Neural progenitor cell (in vitro differentiated cells): ENCODE data around the gene CC2D1A. TPM values are rescaled to one million over a fixed set of nuclear protein-coding genes. Genes with fewer than 3 reads are reported as not detected.

Source experiments
- DNase-seq: peaks from one replicate; pipeline ENCODE4 v3.0.0-alpha.2; 2016; ENCODE audit warnings: low spot score
- H2AFZ ChIP-seq: fragments of 200-600 bp; sonication (generic); replicated peaks from 2 replicates; pipeline ENCODE4 v1.6.1; 2016; ENCODE audit warnings: antibody characterized with exemption
- H3F3A ChIP-seq: fragments of 200-600 bp; sonication (generic); 2 replicates; pipeline ENCODE4 v1.6.1; 2016; ENCODE audit warnings: antibody characterized with exemption, low read depth
- H3K27ac ChIP-seq: fragments of 200-600 bp; sonication (generic); 2 replicates; pipeline ENCODE4 v1.5.1; 2016; ENCODE audit warnings: mild to moderate bottlenecking
- H3K27me3 ChIP-seq: fragments of 200-600 bp; sonication (generic); 2 replicates; pipeline ENCODE4 v1.6.1; 2016; ENCODE audit warnings: mild to moderate bottlenecking, moderate library complexity
- H3K36me3 ChIP-seq: fragments of 200-600 bp; sonication (generic); 2 replicates; pipeline ENCODE4 v1.5.1; 2016
- H3K4me1 ChIP-seq: fragments of 200-600 bp; sonication (generic); 2 replicates; pipeline ENCODE4 v1.6.1; 2016; ENCODE audit warnings: mixed run types
- H3K4me2 ChIP-seq: fragments of 200-600 bp; sonication (generic); 2 replicates; pipeline ENCODE4 v1.6.1; 2016
- H3K4me3 ChIP-seq: fragments of 200-600 bp; sonication (generic); 2 replicates; pipeline ENCODE4 v1.5.1; 2016
- H3K79me2 ChIP-seq: fragments of 200-600 bp; sonication (generic); 2 replicates; pipeline ENCODE4 v1.6.1; 2016; ENCODE audit warnings: low read depth
- H3K9ac ChIP-seq: fragments of 200-600 bp; sonication (generic); 2 replicates; pipeline ENCODE4 v1.6.1; 2016
- H3K9me3 ChIP-seq: fragments of 200-600 bp; sonication (generic); 2 replicates; pipeline ENCODE4 v1.5.1; 2016; ENCODE audit warnings: low read depth
- H4K20me1 ChIP-seq: fragments of 200-600 bp; sonication (generic); 2 replicates; pipeline ENCODE4 v1.6.1; 2016; ENCODE audit warnings: low read depth
- H3K27ac Mint-ChIP-seq: 3 replicates; pipeline ENCODE4 v1.8.0; 2021; ENCODE audit warnings: mixed read lengths
- H3K27me3 Mint-ChIP-seq: 2 replicates; pipeline ENCODE4 v1.8.0; 2022; ENCODE audit warnings: low read depth, mild to moderate bottlenecking, inconsistent platforms, moderate library complexity, mixed read lengths; ENCODE audit not compliant: insufficient read depth
- H3K36me3 Mint-ChIP-seq: 3 replicates; pipeline ENCODE4 v1.8.0; 2021; ENCODE audit warnings: mixed read lengths
- H3K4me1 Mint-ChIP-seq: 3 replicates; pipeline ENCODE4 v1.8.0; 2021; ENCODE audit warnings: mixed read lengths
- H3K4me3 Mint-ChIP-seq: 3 replicates; pipeline ENCODE4 v1.8.0; 2021; ENCODE audit warnings: mild to moderate bottlenecking, moderate library complexity, mixed read lengths
- H3K9me3 Mint-ChIP-seq: 3 replicates; pipeline ENCODE4 v1.8.0; 2020; ENCODE audit warnings: mixed read lengths
- EZH2 ChIP-seq: fragments of 200-600 bp; sonication (generic); IDR thresholded peaks from 2 replicates; pipeline ENCODE4 v1.6.1; 2017; ENCODE audit warnings: antibody characterized with exemption, mild to moderate bottlenecking, moderate library complexity
- EZH2phosphoT487 ChIP-seq: fragments of 200-600 bp; sonication (generic); IDR thresholded peaks from 2 replicates; pipeline ENCODE4 v1.6.1; 2017; ENCODE audit warnings: antibody characterized with exemption
- total RNA-seq: library from RNA; depleted of rRNA; stranded (reverse); fragments of >200 nt; gene quantifications from 2 replicates; pipeline ENCODE4 v1.2.3, GENCODE V29; 2015; ENCODE audit warnings: low replicate concordance
- TF ChIP-seq, protein P1 (sequence below): fragments of 200-600 bp; sonication (generic); IDR thresholded peaks from 2 replicates; pipeline ENCODE4 v1.5.1; 2017; ENCODE audit warnings: antibody characterized with exemption, mild to moderate bottlenecking

The CC2D1A gene
- total RNA-seq, 1 donor from 2014 or later, result 8.1 TPM

DNA sequence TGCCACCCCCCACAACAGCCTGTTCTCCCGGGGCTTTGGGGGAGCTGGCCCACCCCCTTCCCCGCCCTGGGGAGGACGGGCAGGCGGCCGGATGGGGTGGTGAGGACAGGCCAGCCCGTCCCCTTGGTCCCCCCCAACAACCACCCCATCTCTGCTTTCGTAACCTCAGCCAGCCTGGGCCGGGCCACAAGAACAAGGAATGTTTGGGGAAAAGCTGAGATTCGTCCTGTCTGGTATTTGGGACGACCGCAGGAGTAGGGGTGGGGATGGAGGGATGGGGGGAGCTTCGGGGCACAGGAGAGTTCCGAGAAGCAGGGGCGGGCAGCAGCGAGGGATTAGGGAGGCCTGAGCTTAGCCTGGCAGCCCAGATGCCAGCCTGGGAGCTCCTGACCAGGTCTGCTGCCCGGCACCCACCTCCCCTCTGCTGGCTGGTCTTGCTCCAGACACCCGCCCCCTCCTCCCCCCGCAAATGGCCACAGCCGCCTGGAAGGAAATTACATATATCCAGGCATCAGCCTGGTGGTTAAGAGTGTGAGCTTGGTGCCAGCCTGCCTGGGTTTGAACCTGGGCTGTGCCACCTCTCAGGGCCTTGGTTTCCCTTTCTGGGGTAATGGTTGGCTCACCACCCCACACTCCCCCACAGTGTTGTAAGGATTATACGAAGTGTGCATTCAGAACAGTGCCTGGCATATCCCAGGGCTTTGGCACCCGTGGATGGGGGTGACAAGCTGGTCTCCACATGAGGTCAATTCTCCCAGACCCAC, 32.5 kb downstream of the CC2D1A start, which contains the start of gene PODNL1:
TSS of gene PODNL1 (minus strand) at position 117 of the 764 bp plus-strand sequence. CDS start 236 bp downstream, outside the sequence.
- Histone ChIP-seq H3K4me3 (peak within 1 kb of the TSS; percentile 19), H3K79me2 (no peaks in the 10 kb centered on the region), H3K4me1 (peaks cover 22% of the 10 kb centered on the region), H3F3A (peaks cover 10% of the 10 kb centered on the region), H2AFZ (peak within 1 kb of the TSS; percentile 92), H3K27ac (no peak within 1 kb of the TSS), H3K36me3 (no peaks in the 10 kb centered on the region), H3K4me2 (peak within 1 kb of the TSS; percentile 80), H3K9ac (no peak within 1 kb of the TSS), H3K27me3 (no peaks in the 10 kb centered on the region), H3K9me3 (no peaks in the 10 kb centered on the region), H4K20me1 (no peaks in the 10 kb centered on the region)
- Mint-ChIP-seq H3K27ac (peak within 1 kb of the TSS; percentile 58), H3K36me3 (no peaks in the 10 kb centered on the region), H3K9me3 (no peaks in the 10 kb centered on the region), H3K27me3 (peaks cover 12% of the 10 kb centered on the region), H3K4me3 (peak within 1 kb of the TSS; percentile 70), H3K4me1 (peaks cover 28% of the 10 kb centered on the region)
- peak; percentile 28 for DNase-seq
- TF ChIP-seq EZH2 (no peak), EZH2phosphoT487 (no peak)
- TF ChIP-seq, protein P1, sequence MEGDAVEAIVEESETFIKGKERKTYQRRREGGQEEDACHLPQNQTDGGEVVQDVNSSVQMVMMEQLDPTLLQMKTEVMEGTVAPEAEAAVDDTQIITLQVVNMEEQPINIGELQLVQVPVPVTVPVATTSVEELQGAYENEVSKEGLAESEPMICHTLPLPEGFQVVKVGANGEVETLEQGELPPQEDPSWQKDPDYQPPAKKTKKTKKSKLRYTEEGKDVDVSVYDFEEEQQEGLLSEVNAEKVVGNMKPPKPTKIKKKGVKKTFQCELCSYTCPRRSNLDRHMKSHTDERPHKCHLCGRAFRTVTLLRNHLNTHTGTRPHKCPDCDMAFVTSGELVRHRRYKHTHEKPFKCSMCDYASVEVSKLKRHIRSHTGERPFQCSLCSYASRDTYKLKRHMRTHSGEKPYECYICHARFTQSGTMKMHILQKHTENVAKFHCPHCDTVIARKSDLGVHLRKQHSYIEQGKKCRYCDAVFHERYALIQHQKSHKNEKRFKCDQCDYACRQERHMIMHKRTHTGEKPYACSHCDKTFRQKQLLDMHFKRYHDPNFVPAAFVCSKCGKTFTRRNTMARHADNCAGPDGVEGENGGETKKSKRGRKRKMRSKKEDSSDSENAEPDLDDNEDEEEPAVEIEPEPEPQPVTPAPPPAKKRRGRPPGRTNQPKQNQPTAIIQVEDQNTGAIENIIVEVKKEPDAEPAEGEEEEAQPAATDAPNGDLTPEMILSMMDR, result no peak

DNA sequence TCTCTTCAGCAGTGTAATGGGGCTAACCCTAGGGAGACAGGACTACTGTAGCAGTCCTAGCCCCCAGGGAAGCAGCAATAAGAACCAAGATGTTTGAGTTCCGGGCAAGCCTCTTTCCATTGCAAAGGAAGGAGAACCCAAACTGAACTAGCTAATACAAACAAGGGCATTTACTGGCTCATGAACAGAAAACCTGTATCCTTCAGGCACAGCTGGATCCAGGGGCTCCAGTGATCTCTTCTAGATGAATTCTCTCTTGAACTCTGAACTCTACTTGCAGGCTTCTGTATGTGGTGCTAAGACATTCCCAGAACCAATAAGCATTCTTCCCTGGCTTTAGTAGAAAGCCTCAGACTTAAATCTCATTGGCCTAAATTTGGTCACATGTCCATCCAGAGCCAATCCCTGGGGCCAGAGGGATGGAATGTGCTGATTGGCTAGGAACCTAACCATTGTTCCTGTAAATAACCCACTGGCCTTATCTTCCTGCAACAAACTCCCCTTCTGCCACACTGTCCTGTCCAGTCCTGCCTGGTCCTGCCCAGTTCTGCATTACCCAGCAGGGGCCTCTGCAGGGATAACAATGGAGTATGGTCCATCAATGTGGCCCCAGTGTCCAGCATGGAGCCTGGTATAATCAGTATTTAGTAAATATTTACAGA, 36.2 kb downstream of the CC2D1A start:
- H3K4me3 ChIP-seq, result no peak overlapping the region
- H3K27me3 ChIP-seq, result no peaks in the 10 kb centered on the region
- H3K79me2 ChIP-seq, result no peaks in the 10 kb centered on the region
- TF ChIP-seq, protein P1, result no peak
- no peak for TF ChIP-seq EZH2phosphoT487
- no peak for TF ChIP-seq EZH2
- no peak overlapping the region for H3K27ac ChIP-seq
- H3K9me3 ChIP-seq, result no peaks in the 10 kb centered on the region
- no peaks in the 10 kb centered on the region for H3K9me3 Mint-ChIP-seq
- no peak overlapping the region for H3K27ac Mint-ChIP-seq
- no peak overlapping the region for H2AFZ ChIP-seq
- no peak overlapping the region for H3K4me2 ChIP-seq
- H3K36me3 ChIP-seq, result no peaks in the 10 kb centered on the region
- H3K27me3 Mint-ChIP-seq, result peaks cover 4% of the 10 kb centered on the region
- peaks cover 12% of the 10 kb centered on the region for H3K4me1 ChIP-seq
- H3K4me3 Mint-ChIP-seq, result no peak overlapping the region
- no peaks in the 10 kb centered on the region for H4K20me1 ChIP-seq
- H3F3A ChIP-seq, result peaks cover 3% of the 10 kb centered on the region
- no peaks in the 10 kb centered on the region for H3K36me3 Mint-ChIP-seq
- no peak for DNase-seq
- H3K4me1 Mint-ChIP-seq, result peaks cover 5% of the 10 kb centered on the region
- H3K9ac ChIP-seq, result no peak overlapping the region

DNA sequence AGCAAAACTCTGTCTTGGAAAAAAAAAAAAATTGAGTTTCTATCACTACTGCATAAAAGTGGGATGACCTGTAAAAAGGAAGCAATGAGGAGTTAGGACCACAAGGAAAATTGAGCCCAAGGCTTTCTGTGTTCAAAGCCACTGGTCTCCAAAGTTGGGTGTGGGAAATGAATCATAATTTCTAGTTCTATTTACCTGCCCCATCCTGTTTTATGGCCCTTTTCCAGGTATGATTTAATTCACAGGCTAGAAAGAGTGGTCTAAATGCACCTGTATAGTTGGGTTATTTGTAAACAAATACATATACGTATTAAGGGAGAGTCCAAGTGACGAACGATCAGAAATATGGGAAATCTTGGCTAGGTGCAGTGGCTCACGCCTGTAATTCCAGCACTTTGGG, 40.4 kb downstream of the CC2D1A start:
- no peaks in the 10 kb centered on the region for H4K20me1 ChIP-seq
- no peak overlapping the region for H3K9ac ChIP-seq
- no peaks in the 10 kb centered on the region for H3K27me3 ChIP-seq
- no peak overlapping the region for H3K27ac ChIP-seq
- Mint-ChIP-seq H3K27me3 (peaks cover 10% of the 10 kb centered on the region), H3K36me3 (no peaks in the 10 kb centered on the region), H3K4me3 (no peak overlapping the region), H3K27ac (no peak overlapping the region), H3K9me3 (no peaks in the 10 kb centered on the region), H3K4me1 (no peaks in the 10 kb centered on the region)
- H3K4me3 ChIP-seq, result no peak overlapping the region
- H3K36me3 ChIP-seq, result no peaks in the 10 kb centered on the region
- H3F3A ChIP-seq, result no peaks in the 10 kb centered on the region
- DNase-seq, result no peak
- no peaks in the 10 kb centered on the region for H3K4me1 ChIP-seq
- no peak overlapping the region for H2AFZ ChIP-seq
- no peaks in the 10 kb centered on the region for H3K9me3 ChIP-seq
- H3K4me2 ChIP-seq, result no peak overlapping the region
- TF ChIP-seq EZH2, result no peak
- TF ChIP-seq, protein P1, result no peak
- TF ChIP-seq EZH2phosphoT487, result no peak
- no peaks in the 10 kb centered on the region for H3K79me2 ChIP-seq
